ENCODE data around the gene WDR53.
"Not testable (repeated sequence)": the region's sequence is repeated elsewhere in the genome, so short reads cannot be mapped to it uniquely, and the experiment has no call there.

Gene WDR53

GRCh38 chr3:196518966-196519717 lies 49.2 kb downstream of the WDR53 start:
- no peak overlapping the region for H3K27ac ChIP-seq
- no peak overlapping the region for H3K4me3 ChIP-seq
- DNase-seq (ENCODE audit: low read depth, low spot score) = peak; percentile 76
- H3K9me3 ChIP-seq (ENCODE audit: low read depth, low read length) = peaks cover 22% of the 10 kb centered on the region; the same call in 1 of the 2 replicates
- TF ChIP-seq FOXP2 (optimal IDR thresholded peaks at IDR 0.05; ENCODE audit: control extremely low read depth, extremely low read length, insufficient read depth) (no peak), EZH2 (IDR thresholded peaks at IDR 0.05) (no peak), POLR2AphosphoS5 (IDR thresholded peaks at IDR 0.05; ENCODE audit: borderline replicate concordance, low read depth, low read length) (no peak)
- no peaks in the 10 kb centered on the region for H3K36me3 ChIP-seq (ENCODE audit: insufficient read depth, low read length)
- H3K9ac ChIP-seq (ENCODE audit: insufficient read length) = no peak overlapping the region

GRCh38 chr3:196517919-196518318 lies 50.4 kb downstream of the WDR53 start:
- Histone ChIP-seq H3K4me3 (no peak overlapping the region), H3K9ac (ENCODE audit: insufficient read length) (no peak overlapping the region), H3K27ac (no peak overlapping the region; the same call in 1 of the 2 replicates), H3K36me3 (ENCODE audit: insufficient read depth, low read length) (no peaks in the 10 kb centered on the region), H3K9me3 (ENCODE audit: low read depth, low read length) (peaks cover 22% of the 10 kb centered on the region; the same call in 1 of the 2 replicates)
- TF ChIP-seq FOXP2 (optimal IDR thresholded peaks at IDR 0.05; ENCODE audit: control extremely low read depth, extremely low read length, insufficient read depth) = no peak
- no peak for TF ChIP-seq EZH2 (IDR thresholded peaks at IDR 0.05)
- TF ChIP-seq POLR2AphosphoS5 (IDR thresholded peaks at IDR 0.05; ENCODE audit: borderline replicate concordance, low read depth, low read length) = no peak
- DNase-seq (ENCODE audit: low read depth, low spot score) = no peak

DNA sequence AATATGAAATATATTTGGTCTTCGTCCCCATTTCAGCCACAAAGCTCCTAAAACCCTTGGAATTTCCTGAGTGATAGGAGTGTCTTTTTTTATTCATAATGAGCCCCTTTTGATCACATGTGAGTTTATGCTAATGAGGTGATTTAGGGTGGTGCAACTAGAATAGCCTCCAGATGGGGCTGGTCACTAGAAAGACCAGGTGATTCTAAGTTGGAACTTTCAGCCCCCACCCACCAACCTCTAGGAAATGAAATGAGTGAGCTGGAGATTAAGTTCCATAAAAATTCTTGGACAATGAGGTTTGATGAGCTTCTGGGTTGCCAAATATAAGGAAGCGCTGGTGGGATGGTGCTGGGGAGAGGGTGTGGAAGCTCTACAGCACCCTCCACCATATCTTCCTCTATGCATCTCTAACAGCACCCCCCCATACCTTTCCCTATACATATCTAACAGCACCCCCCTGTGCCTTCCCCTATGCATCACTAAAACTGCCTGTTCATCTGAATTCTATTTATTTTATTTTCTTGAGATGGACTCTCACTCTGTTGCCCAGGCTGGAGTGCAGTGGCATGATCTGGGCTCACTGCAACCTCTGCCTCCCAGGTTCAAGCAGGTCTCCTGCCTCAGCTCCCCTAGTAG lies 51.1 kb downstream of the WDR53 start:
- H3K9me3 ChIP-seq (ENCODE audit: low read depth, low read length) = peaks cover 22% of the 10 kb centered on the region; the same call in 1 of the 2 replicates
- H3K9ac ChIP-seq (ENCODE audit: insufficient read length) = no peak overlapping the region
- DNase-seq (ENCODE audit: low read depth, low spot score) = no peak
- TF ChIP-seq EZH2 (IDR thresholded peaks at IDR 0.05) (no peak), POLR2AphosphoS5 (IDR thresholded peaks at IDR 0.05; ENCODE audit: borderline replicate concordance, low read depth, low read length) (no peak), FOXP2 (optimal IDR thresholded peaks at IDR 0.05; ENCODE audit: control extremely low read depth, extremely low read length, insufficient read depth) (no peak)
- H3K27ac ChIP-seq = no peak overlapping the region; the same call in 1 of the 2 replicates
- no peaks in the 10 kb centered on the region for H3K36me3 ChIP-seq (ENCODE audit: insufficient read depth, low read length)
- H3K4me3 ChIP-seq = no peak overlapping the region

DNA sequence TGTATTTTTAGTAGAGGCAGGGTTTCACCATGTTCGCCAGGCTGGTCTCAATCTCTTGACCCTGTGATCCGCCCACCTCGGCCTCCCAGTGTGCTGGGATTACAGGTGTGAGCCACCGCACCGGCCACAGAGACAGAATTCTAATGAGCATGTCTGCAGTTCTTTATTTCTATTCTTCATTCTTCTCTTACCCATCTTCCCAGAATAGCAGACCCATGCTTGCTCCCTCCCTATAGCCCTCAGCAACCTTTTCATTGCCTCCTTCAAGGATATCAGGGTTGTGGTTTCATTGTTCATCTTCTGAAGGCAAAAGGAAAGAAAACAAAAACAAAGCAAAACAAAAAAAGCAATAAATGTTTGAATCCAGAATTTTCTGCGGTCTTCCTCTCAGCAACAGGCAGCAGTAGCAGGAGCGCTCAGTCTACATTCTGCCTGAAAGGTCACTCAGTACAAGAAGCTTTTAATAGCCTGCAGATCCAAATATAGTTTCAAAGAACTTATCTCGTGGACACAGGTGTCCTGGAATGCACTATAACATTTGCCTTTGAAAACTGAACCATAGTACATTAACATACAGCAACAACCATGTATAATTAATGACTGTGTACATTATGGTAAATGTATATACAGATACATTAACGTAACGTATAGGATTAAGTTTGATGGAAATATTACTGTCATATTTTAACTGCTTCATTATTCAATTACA lies 53.3 kb downstream of the WDR53 start, which contains the start of gene SMCO1:
Gene SMCO1 (minus strand): TSS at position 434 of the 709 bp plus-strand sequence. CDS start 137 bp downstream, at position 297.
- DNase-seq (ENCODE audit: low read depth, low spot score) = no peak
- TF ChIP-seq EZH2 (IDR thresholded peaks at IDR 0.05) (no peak), POLR2AphosphoS5 (IDR thresholded peaks at IDR 0.05; ENCODE audit: borderline replicate concordance, low read depth, low read length) (no peak), FOXP2 (optimal IDR thresholded peaks at IDR 0.05; ENCODE audit: control extremely low read depth, extremely low read length, insufficient read depth) (no peak)
- no peak within 1 kb of the TSS for H3K4me3 ChIP-seq
- H3K36me3 ChIP-seq (ENCODE audit: insufficient read depth, low read length) = no peaks in the 10 kb centered on the region
- peaks cover 18% of the 10 kb centered on the region; the same call in 1 of the 2 replicates for H3K9me3 ChIP-seq (ENCODE audit: low read depth, low read length)
- no peak within 1 kb of the TSS for H3K27ac ChIP-seq
- H3K9ac ChIP-seq (ENCODE audit: insufficient read length) = no peak within 1 kb of the TSS

GRCh38 chr3:196514350-196514716 lies 54.0 kb downstream of the WDR53 start:
- H3K9ac ChIP-seq (ENCODE audit: insufficient read length) = no peak overlapping the region
- TF ChIP-seq FOXP2 (optimal IDR thresholded peaks at IDR 0.05; ENCODE audit: control extremely low read depth, extremely low read length, insufficient read depth) (no peak), POLR2AphosphoS5 (IDR thresholded peaks at IDR 0.05; ENCODE audit: borderline replicate concordance, low read depth, low read length) (no peak), EZH2 (IDR thresholded peaks at IDR 0.05) (no peak)

GRCh38 chr3:196513697-196514349 lies 54.5 kb downstream of the WDR53 start:
- Histone ChIP-seq H3K36me3 (ENCODE audit: insufficient read depth, low read length) (no peaks in the 10 kb centered on the region), H3K9me3 (ENCODE audit: low read depth, low read length) (peaks cover 6% of the 10 kb centered on the region; the same call in 1 of the 2 replicates), H3K9ac (ENCODE audit: insufficient read length) (no peak overlapping the region), H3K27ac (no peak overlapping the region), H3K4me3 (no peak overlapping the region)
- no peak for DNase-seq (ENCODE audit: low read depth, low spot score)
- TF ChIP-seq FOXP2 (optimal IDR thresholded peaks at IDR 0.05; ENCODE audit: control extremely low read depth, extremely low read length, insufficient read depth) = no peak
- no peak for TF ChIP-seq EZH2 (IDR thresholded peaks at IDR 0.05)
- no peak for TF ChIP-seq POLR2AphosphoS5 (IDR thresholded peaks at IDR 0.05; ENCODE audit: borderline replicate concordance, low read depth, low read length)

More at GRCh38 chr3:196514350-196514716, 54.0 kb downstream of the WDR53 start:
- Histone ChIP-seq H3K27ac (no peak overlapping the region), H3K36me3 (ENCODE audit: insufficient read depth, low read length) (no peaks in the 10 kb centered on the region), H3K9me3 (ENCODE audit: low read depth, low read length) (peaks cover 11% of the 10 kb centered on the region; the same call in 1 of the 2 replicates), H3K4me3 (no peak overlapping the region)
- DNase-seq (ENCODE audit: low read depth, low spot score) = no peak

DNA sequence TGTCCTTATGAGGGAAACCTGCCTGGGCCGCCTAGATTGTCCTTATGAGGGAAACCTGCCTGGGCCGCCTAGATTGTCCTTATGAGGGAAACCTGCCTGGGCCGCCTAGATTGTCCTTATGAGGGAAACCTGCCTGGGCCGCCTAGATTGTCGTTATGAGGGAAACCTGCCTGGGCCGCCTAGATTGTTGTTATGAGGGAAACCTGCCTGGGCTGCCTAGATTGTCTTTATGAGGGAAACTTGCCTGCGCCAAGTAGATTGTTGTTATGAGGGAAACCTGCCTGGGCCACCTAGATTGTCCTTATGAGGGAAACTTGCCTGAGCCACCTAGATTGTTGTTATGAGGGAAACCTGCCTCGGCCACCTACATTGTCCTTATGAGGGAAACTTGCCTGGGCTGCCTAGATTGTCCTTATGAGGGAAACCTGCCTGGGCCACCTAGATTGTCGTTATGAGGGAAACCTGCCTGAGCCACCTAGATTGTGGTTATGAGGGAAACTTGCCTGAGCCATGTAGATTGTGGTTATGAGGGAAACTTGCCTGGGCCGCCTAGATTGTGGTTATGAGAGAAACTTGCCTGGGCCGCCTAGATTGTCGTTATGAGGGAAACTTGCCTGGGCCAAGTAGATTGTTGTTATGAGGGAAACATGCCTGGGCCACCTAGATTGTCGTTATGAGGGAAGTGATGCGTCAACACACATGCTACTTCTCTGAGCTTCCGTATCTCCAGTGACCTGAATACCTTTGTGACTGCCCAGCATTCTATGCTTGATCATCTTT lies 56.5 kb downstream of the WDR53 start:
- H3K9me3 ChIP-seq (ENCODE audit: low read depth, low read length); DNase-seq (ENCODE audit: low read depth, low spot score); H3K4me3 ChIP-seq; H3K36me3 ChIP-seq (ENCODE audit: insufficient read depth, low read length); H3K9ac ChIP-seq (ENCODE audit: insufficient read length); H3K27ac ChIP-seq: not testable (repeated sequence)

DNA sequence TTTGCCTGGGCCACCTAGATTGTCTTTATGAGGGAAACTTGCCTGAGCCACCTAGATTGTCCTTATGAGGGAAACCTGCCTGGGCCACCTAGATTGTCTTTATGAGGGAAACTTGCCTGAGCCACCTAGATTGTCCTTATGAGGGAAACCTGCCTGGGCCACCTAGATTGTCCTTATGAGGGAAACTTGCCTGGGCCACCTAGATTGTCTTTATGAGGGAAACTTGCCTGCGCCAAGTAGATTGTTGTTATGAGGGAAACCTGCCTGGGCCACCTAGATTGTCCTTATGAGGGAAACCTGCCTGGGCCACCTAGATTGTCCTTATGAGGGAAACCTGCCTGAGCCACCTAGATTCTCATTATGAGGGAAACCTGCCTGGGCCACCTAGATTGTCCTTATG lies 57.2 kb downstream of the WDR53 start:
- H3K36me3 ChIP-seq (ENCODE audit: insufficient read depth, low read length); DNase-seq (ENCODE audit: low read depth, low spot score); H3K27ac ChIP-seq; H3K9me3 ChIP-seq (ENCODE audit: low read depth, low read length); H3K9ac ChIP-seq (ENCODE audit: insufficient read length); H3K4me3 ChIP-seq: not testable (repeated sequence)

Measured in SK-N-MC (cell line).